Measurements from ENCODE around the gene KIRREL3.
A peak's percentile ranks its signal among the peaks of the same experiment; 100 is the strongest.

KIRREL3 gene

GRCh38 chr11:126548581-126549550 is 451.7 kb downstream of the KIRREL3 start:
- no peak for DNase-seq

- DNase-seq = no peak
These were observed 452.9 kb downstream of the KIRREL3 start for GRCh38 chr11:126547691-126548090.

GRCh38 chr11:126547161-126547560 is 453.4 kb downstream of the KIRREL3 start:
- no peak for DNase-seq

- no peak for DNase-seq
These were observed 453.9 kb downstream of the KIRREL3 start for GRCh38 chr11:126546694-126547093.

GRCh38 chr11:126546191-126546590 is 454.4 kb downstream of the KIRREL3 start:
- DNase-seq = no peak

- DNase-seq = no peak
These were observed 455.5 kb downstream of the KIRREL3 start for GRCh38 chr11:126545057-126545555.

- DNase-seq = peak; percentile 91
These were observed 456.2 kb downstream of the KIRREL3 start for GRCh38 chr11:126544108-126545056.

GRCh38 chr11:126543691-126544090 is 456.9 kb downstream of the KIRREL3 start:
- no peak for DNase-seq

- DNase-seq = no peak
These were observed 458.1 kb downstream of the KIRREL3 start for GRCh38 chr11:126542334-126543015.

GRCh38 chr11:126538071-126538470 is 462.5 kb downstream of the KIRREL3 start:
- DNase-seq = no peak

GRCh38 chr11:126537492-126537891 is 463.1 kb downstream of the KIRREL3 start:
- DNase-seq = no peak

- DNase-seq = no peak
These were observed 466.3 kb downstream of the KIRREL3 start for GRCh38 chr11:126534141-126534805.

- DNase-seq = no peak
These were observed 467.0 kb downstream of the KIRREL3 start for GRCh38 chr11:126533560-126533959.

GRCh38 chr11:126530416-126530815 is 470.2 kb downstream of the KIRREL3 start:
- no peak for DNase-seq

GRCh38 chr11:126529037-126529436 is 471.5 kb downstream of the KIRREL3 start:
- no peak for DNase-seq

GRCh38 chr11:126528075-126528474 is 472.5 kb downstream of the KIRREL3 start:
- DNase-seq = no peak

GRCh38 chr11:126527651-126528050 is 472.9 kb downstream of the KIRREL3 start:
- no peak for DNase-seq

- no peak for DNase-seq
These were observed 474.1 kb downstream of the KIRREL3 start for GRCh38 chr11:126526471-126526870.

GRCh38 chr11:126525702-126526101 is 474.9 kb downstream of the KIRREL3 start:
- no peak for DNase-seq

- no peak for DNase-seq
These were observed 475.4 kb downstream of the KIRREL3 start for GRCh38 chr11:126525216-126525615.

GRCh38 chr11:126523441-126524205 is 476.9 kb downstream of the KIRREL3 start:
- DNase-seq = no peak

Data from NCI-H1105 (cell line).